Left ventricle myocardium inferior (tissue), 1 donor: ENCODE data around the gene BCL11B. TPM values are rescaled to one million over a fixed set of nuclear protein-coding genes. Genes with fewer than 3 reads are reported as not detected.

Source experiments
- DNase-seq: peaks from one replicate; pipeline ENCODE4 v3.0.0-alpha.2; 2020
- H3K27ac ChIP-seq: fragments of 200-600 bp; replicated peaks from 2 replicates; pipeline ENCODE4 v1.8.0; 2021
- H3K27me3 ChIP-seq: fragments of 200-600 bp; 2 replicates; pipeline ENCODE4 v1.8.0; 2021; ENCODE audit warnings: low read depth
- H3K36me3 ChIP-seq: fragments of 200-600 bp; 2 replicates; pipeline ENCODE4 v1.8.0; 2021
- H3K4me1 ChIP-seq: fragments of 200-600 bp; 2 replicates; pipeline ENCODE4 v1.8.0; 2021
- H3K4me3 ChIP-seq: fragments of 200-600 bp; 2 replicates; pipeline ENCODE4 v1.8.0; 2021; ENCODE audit warnings: mild to moderate bottlenecking, moderate library complexity
- H3K9me3 ChIP-seq: fragments of 200-600 bp; replicated peaks from 2 replicates; pipeline ENCODE4 v1.8.0; 2021
- intact Hi-C: fragments of 100-400 bp; cut with micrococcal nuclease; formaldehyde crosslinking; loops from one replicate; pipeline ENCODE4 v1.11.0; 2022
- total RNA-seq: library from RNA; stranded (reverse); fragmentation: NEBNext Ultra II Directional; extraction: Animal tissue kit (Norgen Biotek cat#: 25700); gene quantifications from one replicate; pipeline ENCODE4 v1.2.1, GENCODE V29; 2021
- TF ChIP-seq, protein P1 (sequence below): fragments of 200-600 bp; IDR thresholded peaks from 2 replicates; pipeline ENCODE4 v1.8.0; 2021; ENCODE audit warnings: antibody characterized with exemption, mild to moderate bottlenecking, borderline replicate concordance
- donor health status: DM: no; HTN: yes; CAD: no; lungs with severe emphysema.

BCL11B gene
- total RNA-seq, 1 donor from 2014 or later: 0.11 TPM

GRCh38 chr14:99238216-99238615, 33.8 kb downstream of the BCL11B start:
- Histone ChIP-seq H3K9me3 (peaks cover 27% of the 10 kb centered on the region), H3K4me3 (no peak overlapping the region), H3K27ac (no peak overlapping the region), H3K4me1 (no peaks in the 10 kb centered on the region), H3K36me3 (no peaks in the 10 kb centered on the region), H3K27me3 (peaks cover 78% of the 10 kb centered on the region)
- DNase-seq: no peak
- intact Hi-C loops: no loop called here
- TF ChIP-seq, protein P1, sequence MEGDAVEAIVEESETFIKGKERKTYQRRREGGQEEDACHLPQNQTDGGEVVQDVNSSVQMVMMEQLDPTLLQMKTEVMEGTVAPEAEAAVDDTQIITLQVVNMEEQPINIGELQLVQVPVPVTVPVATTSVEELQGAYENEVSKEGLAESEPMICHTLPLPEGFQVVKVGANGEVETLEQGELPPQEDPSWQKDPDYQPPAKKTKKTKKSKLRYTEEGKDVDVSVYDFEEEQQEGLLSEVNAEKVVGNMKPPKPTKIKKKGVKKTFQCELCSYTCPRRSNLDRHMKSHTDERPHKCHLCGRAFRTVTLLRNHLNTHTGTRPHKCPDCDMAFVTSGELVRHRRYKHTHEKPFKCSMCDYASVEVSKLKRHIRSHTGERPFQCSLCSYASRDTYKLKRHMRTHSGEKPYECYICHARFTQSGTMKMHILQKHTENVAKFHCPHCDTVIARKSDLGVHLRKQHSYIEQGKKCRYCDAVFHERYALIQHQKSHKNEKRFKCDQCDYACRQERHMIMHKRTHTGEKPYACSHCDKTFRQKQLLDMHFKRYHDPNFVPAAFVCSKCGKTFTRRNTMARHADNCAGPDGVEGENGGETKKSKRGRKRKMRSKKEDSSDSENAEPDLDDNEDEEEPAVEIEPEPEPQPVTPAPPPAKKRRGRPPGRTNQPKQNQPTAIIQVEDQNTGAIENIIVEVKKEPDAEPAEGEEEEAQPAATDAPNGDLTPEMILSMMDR: no peak

GRCh38 chr14:99237288-99237687, 34.7 kb downstream of the BCL11B start:
- H3K27ac ChIP-seq: no peak overlapping the region
- no peaks in the 10 kb centered on the region for H3K36me3 ChIP-seq
- no peak overlapping the region for H3K4me3 ChIP-seq
- H3K9me3 ChIP-seq: peaks cover 27% of the 10 kb centered on the region
- peaks cover 78% of the 10 kb centered on the region for H3K27me3 ChIP-seq
- TF ChIP-seq, protein P1: no peak
- intact Hi-C loops: no loop called here
- DNase-seq: no peak
- no peaks in the 10 kb centered on the region for H3K4me1 ChIP-seq

GRCh38 chr14:99236386-99237138, 35.4 kb downstream of the BCL11B start:
- Histone ChIP-seq H3K27ac (no peak overlapping the region), H3K36me3 (no peaks in the 10 kb centered on the region), H3K4me1 (no peaks in the 10 kb centered on the region), H3K27me3 (peaks cover 78% of the 10 kb centered on the region), H3K4me3 (no peak overlapping the region), H3K9me3 (peaks cover 27% of the 10 kb centered on the region)
- no peak for DNase-seq
- TF ChIP-seq, protein P1: no peak
- intact Hi-C loops: no loop called here

- DNase-seq: no peak
- TF ChIP-seq, protein P1: no peak
- Histone ChIP-seq H3K27me3 (peaks cover 78% of the 10 kb centered on the region), H3K27ac (no peak overlapping the region), H3K36me3 (no peaks in the 10 kb centered on the region), H3K4me3 (no peak overlapping the region), H3K9me3 (peaks cover 27% of the 10 kb centered on the region), H3K4me1 (no peaks in the 10 kb centered on the region)
- intact Hi-C loops: no loop called here
These were observed 36.2 kb downstream of the BCL11B start for GRCh38 chr14:99235582-99236320.

DNA sequence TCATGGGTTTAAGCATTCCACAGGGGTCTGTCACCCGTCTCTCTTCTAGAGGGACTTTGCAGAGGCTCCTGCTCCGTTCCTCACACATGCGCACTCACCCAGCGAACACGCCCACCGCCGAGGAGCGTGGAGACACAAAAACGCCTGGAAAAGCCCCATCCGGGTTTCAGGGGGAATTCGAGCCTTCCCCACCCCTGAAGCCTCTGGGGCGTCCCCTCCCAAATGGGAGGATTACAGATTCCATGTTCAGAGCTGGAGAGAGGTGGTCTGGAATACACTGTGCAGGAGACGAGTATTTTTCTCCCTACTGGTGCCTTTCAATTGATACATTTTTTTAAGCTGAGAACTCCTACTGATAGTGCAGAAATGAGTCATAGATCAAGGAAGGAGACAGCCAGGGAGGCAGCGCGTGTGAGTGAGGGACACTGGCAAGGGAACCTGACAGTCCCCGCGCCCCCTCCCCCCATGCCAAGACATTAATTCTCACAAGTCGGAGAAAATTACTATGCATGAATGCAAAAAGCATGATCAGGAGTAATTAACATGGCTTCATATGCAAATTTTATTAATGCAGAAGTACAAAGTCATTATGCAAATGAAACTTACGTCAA, 36.9 kb downstream of the BCL11B start:
- H3K36me3 ChIP-seq: no peaks in the 10 kb centered on the region
- H3K27ac ChIP-seq: no peak overlapping the region
- H3K27me3 ChIP-seq: peaks cover 83% of the 10 kb centered on the region
- TF ChIP-seq, protein P1: no peak
- peaks cover 27% of the 10 kb centered on the region for H3K9me3 ChIP-seq
- no peak overlapping the region for H3K4me3 ChIP-seq
- H3K4me1 ChIP-seq: no peaks in the 10 kb centered on the region
- intact Hi-C loops: no loop called here
- DNase-seq: no peak
